ENCODE measurements around the gene RNF144A.

Gene RNF144A

DNA sequence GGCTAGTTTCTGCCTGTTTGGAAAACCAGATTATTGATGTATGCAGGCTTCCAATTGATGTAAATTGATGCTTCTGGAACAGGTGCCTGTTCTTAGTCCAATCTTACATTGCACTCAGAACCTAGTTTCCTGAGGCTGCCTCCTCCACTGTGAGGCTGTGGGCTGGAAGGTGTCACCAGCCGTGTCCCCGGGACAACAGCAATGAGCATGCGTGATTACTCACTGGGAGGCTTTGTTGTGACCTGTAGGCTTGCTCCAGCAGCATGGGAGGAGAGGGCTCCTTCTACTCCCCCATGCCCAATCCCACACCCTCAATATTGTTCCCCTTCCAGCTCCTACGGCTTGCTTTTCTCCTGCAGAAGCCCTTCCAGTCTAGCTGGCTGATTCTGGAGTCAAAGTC is 28.5 kb upstream of the RNF144A start:
- TF ChIP-seq GATA2 (IDR thresholded peaks at IDR 0.05; ENCODE audit: low read depth, low read length) (no peak), GATA3 (IDR thresholded peaks at IDR 0.05; ENCODE audit: low read depth, low read length) (no peak)

DNA sequence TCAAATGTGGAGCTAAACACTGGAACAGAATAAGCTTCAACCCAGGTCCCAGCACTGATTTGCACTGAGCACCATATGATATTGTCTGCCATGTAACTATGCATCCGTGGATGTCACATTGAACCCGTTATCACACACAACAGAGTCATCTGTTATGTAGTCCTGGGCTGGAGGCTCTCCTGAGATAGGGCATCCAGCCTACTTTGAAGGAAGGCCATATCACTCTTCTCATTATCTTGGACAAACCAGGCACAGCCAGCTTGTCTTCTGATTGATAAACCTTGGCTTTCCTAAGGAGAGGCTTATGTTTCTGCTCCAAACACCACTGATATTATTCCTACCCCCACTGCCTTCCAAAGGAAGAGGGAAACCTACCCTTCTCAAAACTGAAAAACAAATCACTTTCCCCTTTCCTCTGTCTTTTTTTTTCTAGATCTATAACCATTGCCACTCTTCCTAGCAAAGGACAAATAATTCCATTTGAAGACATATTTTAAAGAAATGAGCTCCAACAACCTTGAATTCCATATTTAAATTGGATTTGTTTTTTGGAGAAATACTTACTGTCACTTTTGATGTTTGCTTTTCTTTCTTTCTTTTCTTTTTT is 23.2 kb upstream of the RNF144A start:
- no peak for TF ChIP-seq GATA3 (IDR thresholded peaks at IDR 0.05; ENCODE audit: low read depth, low read length)
- TF ChIP-seq GATA2 (IDR thresholded peaks at IDR 0.05; ENCODE audit: low read depth, low read length): no peak

DNA sequence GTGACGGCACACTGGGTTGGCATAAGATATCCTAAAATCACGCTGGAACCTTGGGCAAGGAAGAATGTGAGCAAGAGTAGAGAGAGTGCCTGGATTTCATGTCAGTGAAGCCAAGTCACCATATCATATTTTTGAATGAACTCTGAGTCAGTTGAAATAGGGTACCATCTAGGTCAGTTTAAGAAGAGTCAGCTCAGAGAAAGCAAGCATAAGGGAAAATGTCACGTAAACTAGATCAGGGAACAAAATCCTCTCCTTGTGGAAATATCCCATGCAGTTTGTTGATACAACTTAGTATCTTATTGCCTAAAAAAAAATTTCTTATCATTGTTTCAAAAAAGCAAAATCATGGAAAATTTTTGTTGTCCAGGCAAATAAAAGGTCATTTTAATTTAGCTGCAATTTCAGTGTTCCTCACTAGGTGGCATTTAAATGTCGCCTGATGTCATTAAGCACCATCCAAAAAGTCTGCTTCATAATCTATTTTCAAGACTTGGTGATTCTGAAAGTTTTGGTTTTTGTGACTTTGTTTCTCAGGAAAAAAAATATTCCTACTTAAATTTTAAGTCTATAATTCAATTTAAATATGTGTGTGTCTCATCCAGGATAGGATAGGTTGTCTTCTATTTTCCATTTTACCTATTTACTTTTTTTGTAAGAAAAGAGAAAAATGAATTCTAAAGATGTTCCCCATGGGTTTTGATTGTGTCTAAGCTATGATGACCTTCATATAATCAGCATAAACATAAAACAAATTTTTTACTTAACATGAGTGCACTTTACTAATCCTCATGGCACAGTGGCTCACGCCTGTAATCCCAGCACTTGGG is 20.1 kb upstream of the RNF144A start:
- TF ChIP-seq GATA2 (IDR thresholded peaks at IDR 0.05; ENCODE audit: low read depth, low read length) (no peak), GATA3 (IDR thresholded peaks at IDR 0.05; ENCODE audit: low read depth, low read length) (no peak)

DNA sequence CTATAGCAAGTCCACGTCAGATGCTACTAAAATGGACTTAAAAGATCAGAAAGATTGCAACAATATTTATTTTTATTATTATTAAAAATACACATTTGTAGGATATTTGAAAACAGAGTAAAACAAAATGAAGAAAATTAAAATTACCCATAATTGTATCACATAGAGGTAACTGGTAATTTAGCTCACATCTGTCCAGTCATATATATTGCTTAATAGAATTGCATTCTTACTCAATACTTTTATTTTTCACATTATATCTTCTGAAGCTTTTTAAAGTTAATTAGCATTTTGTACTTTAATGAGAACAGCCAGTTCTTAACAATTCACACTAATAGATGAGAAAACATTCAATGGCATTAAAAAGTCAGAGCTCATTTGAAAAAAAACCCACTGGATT is 11.5 kb upstream of the RNF144A start:
- TF ChIP-seq GATA2 (IDR thresholded peaks at IDR 0.05; ENCODE audit: low read depth, low read length) (no peak), GATA3 (IDR thresholded peaks at IDR 0.05; ENCODE audit: low read depth, low read length) (no peak)

DNA sequence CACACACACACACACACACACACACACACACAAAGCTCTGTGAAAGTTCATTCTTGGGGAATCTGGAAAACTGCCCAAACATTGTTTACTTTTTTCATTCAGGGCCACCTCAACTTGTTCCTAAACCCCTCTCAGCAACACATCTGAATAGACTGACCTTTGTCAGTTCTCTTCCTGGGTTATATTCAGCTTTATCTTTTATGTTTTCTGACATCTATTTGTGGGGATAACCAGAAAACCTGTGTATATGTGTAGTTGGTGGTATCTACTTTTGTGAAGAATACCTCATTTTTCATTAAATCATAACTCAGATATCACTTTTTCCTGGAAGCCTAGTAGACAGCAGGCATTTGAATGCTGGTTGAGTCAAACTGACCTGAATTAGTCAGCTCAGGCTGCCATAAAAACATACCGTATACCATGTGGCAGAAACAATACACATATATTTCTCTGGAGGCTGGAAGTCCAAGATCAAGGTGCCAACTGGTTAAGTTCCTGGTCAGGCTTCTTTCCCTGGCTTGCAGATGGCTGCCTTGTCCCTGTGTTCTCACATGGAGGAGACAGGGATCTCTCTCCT is 11.0 kb upstream of the RNF144A start:
- no peak for TF ChIP-seq GATA2 (IDR thresholded peaks at IDR 0.05; ENCODE audit: low read depth, low read length)
- TF ChIP-seq GATA3 (IDR thresholded peaks at IDR 0.05; ENCODE audit: low read depth, low read length): no peak

DNA sequence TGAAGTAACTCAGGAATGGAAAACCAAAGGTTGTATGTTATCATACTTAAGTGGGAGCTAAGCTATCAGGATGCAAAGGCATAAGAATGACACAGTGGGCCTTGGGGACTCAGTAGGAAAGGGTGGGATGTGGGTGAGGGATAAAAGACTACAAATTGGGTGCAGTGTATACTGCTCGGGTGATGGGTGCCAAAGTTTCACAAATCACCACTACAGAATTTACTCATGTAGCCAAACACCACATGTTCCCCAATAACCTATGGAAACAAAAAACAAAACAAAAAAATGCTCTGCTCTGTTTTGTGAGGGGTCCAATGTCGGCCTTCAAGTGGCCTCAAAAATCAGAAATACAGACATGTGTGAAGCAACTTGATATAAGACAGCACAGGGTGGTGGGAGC is 8.9 kb upstream of the RNF144A start:
- TF ChIP-seq GATA2 (IDR thresholded peaks at IDR 0.05; ENCODE audit: low read depth, low read length): no peak
- no peak for TF ChIP-seq GATA3 (IDR thresholded peaks at IDR 0.05; ENCODE audit: low read depth, low read length)

DNA sequence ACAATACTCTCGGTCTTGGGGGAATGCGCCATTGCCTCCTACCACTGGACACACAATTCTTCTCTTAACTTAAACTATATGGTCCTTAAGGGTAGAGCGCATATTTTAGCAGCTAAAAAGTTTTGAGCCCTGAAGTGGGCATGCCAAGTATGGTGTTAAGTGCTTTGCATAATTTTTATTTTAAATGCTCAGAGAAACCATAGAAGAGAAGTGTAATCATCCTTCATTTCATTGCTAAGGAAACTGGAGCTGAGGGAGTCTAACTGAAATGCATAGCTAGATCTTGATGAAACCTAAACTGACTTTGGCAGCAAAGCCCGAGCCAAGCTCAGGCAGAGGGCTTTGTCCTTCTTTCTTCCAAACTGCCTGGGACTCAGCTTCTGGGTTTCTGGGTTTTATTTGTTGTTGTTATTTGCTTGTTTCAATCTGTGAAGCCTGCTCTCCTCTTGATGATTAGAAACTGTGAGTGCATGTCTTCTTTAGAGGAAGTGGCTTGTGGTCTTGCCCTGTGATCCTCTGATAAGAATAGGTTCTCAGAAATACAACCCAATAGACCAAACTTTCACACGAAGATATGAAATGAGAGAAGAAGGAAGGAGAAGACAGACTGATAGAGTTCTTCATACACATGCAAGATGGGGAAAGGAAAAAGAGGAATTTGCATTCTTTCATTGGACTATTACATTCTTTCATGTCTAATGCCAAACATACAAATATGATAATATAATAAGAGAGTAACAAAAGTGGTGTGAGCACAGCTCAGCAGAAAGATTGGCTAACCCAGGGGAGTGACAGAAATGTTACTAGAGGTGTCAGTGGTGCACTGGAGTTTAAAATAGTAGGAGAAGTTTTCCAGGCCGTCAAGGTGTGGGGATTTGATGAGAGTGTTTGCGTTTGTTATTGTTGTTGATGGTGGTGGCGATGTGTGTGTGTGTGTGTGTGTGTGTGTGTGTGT is 7.5 kb upstream of the RNF144A start:
- TF ChIP-seq GATA2 (IDR thresholded peaks at IDR 0.05; ENCODE audit: low read depth, low read length) (no peak), GATA3 (IDR thresholded peaks at IDR 0.05; ENCODE audit: low read depth, low read length) (no peak)

DNA sequence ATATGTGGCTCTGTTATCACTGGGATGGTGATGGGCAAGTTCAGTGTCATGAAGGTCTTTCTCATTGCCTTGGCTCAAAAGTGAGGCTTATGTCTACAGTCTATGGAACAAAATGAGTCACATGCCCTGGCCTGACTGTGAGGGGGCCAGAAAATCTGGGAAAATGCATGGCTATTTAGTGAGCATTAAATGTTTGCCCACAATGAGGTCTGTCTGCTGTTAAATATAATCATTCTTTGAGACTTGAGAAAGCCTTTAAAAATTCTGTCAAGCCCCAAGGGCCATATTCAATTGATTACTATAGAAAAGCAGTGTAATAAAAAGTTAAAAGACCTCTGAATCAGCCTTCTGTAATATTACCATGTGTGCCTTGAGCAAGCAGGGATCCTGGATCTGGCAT is 5.5 kb upstream of the RNF144A start:
- TF ChIP-seq GATA3 (IDR thresholded peaks at IDR 0.05; ENCODE audit: low read depth, low read length) (no peak), GATA2 (IDR thresholded peaks at IDR 0.05; ENCODE audit: low read depth, low read length) (no peak)

DNA sequence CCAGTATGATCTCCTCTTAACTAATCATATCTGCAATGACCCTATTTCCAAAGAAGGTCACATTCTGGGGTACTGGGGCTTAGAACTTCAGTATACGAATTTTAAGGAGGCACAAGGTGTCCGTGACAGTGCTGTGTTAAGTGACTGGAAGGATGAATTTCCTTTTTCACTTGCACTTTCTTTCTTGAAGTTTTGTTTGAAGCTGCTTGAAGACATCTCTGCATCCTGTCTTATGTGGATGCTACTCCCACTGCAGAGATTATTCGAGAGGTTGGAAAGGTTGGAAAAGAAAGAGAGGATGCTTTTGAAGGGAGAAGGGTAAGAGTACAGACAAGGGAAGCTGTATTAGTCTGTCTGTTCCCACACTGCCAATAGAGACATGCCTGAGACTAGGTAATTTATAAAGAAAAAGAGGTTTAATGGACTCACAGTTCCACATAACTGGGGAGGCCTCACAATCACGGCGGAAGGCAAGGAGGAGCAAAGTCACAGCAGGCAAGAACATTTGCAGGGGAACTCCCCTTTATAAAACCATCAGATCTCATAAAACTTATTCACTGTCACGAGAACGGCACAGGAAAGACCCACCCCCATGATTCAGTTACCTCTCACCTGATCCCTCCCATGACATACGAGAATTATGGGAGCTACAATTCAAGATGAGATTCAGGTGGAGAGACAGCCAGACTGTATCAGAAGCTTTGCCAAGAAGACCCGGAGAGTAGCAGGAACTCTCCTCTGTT is 3.6 kb upstream of the RNF144A start:
- TF ChIP-seq GATA3 (IDR thresholded peaks at IDR 0.05; ENCODE audit: low read depth, low read length) (no peak), GATA2 (IDR thresholded peaks at IDR 0.05; ENCODE audit: low read depth, low read length) (no peak)

DNA sequence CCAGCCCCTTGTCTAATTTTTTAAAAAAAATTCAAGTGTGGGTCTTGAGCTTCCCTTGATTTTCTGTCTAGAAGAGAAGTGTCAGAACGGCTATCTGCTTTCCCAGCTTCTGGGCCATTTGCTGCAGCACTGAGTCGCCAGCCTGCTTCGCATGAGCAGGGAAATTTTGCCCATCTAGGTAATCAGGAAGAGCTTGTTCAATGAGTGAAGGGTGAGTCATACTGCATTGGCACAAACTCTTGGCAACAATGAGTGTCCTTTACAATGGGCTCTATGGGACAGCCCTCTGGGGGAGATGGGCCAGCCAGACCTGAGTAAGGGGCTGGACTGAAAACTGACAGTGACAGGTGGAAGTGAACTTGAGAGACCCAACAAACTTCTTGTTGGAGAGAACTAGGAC is 2.4 kb upstream of the RNF144A start:
- TF ChIP-seq GATA2 (IDR thresholded peaks at IDR 0.05; ENCODE audit: low read depth, low read length) (no peak), GATA3 (IDR thresholded peaks at IDR 0.05; ENCODE audit: low read depth, low read length) (no peak)

DNA sequence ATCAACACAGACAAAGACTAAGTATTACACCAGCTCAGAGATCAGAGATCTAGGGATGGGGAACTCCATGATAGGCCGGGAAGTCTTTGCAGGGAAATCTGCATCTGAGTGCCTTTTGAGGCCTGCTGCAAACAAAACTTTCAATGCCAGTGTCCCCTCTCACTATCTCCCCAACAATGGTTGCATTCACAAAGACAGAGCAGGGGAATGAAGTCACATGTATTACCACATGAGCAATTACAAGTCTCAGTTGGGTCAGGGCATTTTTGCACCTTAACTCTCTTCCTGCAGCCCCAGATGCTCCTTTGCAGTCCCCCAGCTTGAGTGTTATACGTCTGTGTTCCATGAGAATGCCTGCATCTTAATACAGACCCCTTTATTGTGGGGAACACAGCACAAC is 1.8 kb upstream of the RNF144A start:
- TF ChIP-seq GATA3 (IDR thresholded peaks at IDR 0.05; ENCODE audit: low read depth, low read length) (no peak), GATA2 (IDR thresholded peaks at IDR 0.05; ENCODE audit: low read depth, low read length) (no peak)

DNA sequence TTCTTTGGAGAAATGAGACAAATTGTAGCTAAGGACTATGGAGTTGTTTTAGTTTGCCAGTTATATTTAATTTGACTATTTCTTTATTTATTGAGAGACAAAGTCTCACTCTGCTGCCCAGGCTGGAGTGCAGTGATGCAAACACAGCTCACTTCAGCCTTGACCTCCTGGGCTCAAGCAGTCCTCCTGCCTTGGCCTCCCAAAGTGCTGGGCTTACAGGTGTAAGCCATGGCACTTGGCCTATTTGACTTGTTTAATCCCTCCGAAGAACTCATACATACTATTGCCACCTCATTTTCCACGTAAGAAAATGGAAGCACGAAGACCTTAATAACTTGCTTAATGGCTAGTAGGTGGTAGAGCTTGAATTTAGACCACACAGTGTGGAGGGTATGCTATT is 988 bp upstream of the RNF144A start:
- no peak for TF ChIP-seq GATA3 (IDR thresholded peaks at IDR 0.05; ENCODE audit: low read depth, low read length)
- TF ChIP-seq GATA2 (IDR thresholded peaks at IDR 0.05; ENCODE audit: low read depth, low read length): no peak

DNA sequence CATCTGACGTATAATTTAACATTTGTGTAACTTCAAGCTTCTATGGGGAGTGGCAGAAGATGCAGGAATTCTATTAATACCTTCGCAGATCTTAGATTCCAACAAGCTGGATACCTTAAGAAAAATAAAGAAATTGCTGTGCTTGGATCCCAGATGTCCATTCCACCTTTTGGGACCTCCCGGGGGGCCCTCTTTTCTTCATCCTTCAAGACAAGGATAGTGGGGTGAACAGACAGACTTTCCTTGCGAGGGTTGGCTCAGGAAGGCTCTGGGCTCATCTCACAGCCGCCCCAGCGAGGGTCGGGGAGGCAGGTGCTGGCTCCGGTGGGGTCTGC is 509 bp upstream of the RNF144A start:
- TF ChIP-seq GATA3 (IDR thresholded peaks at IDR 0.05; ENCODE audit: low read depth, low read length): no peak
